ENCODE measurements around the gene TNFSF10. TPM values are rescaled to one million over a fixed set of nuclear protein-coding genes. Genes with fewer than 3 reads are reported as not detected.
"Not testable (repeated sequence)": the region's sequence is repeated elsewhere in the genome, so short reads cannot be mapped to it uniquely, and the experiment has no call there.

TNFSF10 gene
- polyA plus RNA-seq, 1 experiment, result 2.3 TPM

DNA sequence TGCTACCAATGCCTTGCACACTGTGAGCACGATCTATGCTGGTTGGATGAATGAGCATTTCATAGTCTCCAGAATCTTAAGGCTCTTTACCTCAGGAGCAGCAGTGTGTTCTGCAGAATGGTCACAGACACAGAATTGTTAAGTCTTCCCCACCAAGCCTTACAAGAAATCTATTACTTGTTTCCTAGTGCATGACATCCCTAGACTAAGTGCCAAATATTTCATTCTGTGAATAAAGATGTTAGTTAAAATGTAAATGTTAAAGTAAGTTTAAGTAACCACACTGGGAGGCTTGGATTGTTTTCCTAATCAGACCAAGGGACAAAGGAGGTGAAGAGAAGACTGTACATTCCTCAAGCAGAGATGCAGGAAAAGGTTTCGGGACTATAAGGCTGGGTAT lies 4.1 kb upstream of the TNFSF10 start:
- DNase-seq (ENCODE audit: low read depth, low spot score), result no peak
- Histone ChIP-seq H3K9me3 (ENCODE audit: control insufficient read depth, insufficient read depth, low read length) (no peaks in the 10 kb centered on the region), H3K4me3 (ENCODE audit: low read depth, low read length) (no peak overlapping the region), H3K27ac (ENCODE audit: low read depth, low read length) (no peak overlapping the region), H3K27me3 (ENCODE audit: control insufficient read depth, insufficient read depth, low read length) (no peaks in the 10 kb centered on the region)
- POLR2A ChIA-PET, result no interaction called here
- TF ChIP-seq, protein P1, sequence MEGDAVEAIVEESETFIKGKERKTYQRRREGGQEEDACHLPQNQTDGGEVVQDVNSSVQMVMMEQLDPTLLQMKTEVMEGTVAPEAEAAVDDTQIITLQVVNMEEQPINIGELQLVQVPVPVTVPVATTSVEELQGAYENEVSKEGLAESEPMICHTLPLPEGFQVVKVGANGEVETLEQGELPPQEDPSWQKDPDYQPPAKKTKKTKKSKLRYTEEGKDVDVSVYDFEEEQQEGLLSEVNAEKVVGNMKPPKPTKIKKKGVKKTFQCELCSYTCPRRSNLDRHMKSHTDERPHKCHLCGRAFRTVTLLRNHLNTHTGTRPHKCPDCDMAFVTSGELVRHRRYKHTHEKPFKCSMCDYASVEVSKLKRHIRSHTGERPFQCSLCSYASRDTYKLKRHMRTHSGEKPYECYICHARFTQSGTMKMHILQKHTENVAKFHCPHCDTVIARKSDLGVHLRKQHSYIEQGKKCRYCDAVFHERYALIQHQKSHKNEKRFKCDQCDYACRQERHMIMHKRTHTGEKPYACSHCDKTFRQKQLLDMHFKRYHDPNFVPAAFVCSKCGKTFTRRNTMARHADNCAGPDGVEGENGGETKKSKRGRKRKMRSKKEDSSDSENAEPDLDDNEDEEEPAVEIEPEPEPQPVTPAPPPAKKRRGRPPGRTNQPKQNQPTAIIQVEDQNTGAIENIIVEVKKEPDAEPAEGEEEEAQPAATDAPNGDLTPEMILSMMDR (IDR thresholded peaks at IDR 0.05; ENCODE audit: low read depth, low read length), result no peak
- CTCF ChIA-PET, result no interaction called here

DNA sequence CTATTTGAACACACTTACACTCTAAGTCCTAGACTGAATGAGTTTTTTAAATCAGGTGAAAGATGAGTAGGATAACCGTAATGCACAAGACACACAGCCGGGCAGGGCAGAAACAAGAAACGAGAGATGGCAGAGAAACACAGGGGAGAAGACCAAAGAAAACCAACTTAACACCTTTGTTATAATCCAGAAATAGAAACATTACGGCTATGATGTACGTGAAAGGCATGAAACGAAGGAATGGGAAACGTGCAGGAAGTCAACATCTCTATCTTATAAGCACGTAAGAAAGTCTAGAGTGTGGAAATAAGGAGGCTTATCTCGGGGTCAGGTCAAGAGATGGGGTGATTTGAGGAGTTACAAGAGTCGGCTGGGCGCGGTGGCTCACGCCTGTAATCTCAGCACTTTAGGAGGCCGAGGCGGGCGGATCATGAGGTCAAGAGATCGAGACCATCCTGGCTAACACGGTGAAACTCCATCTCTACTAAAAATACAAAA lies 1.9 kb upstream of the TNFSF10 start:
- Histone ChIP-seq H3K9me3 (ENCODE audit: control insufficient read depth, insufficient read depth, low read length) (no peaks in the 10 kb centered on the region), H3K27ac (ENCODE audit: low read depth, low read length) (no peak overlapping the region), H3K27me3 (ENCODE audit: control insufficient read depth, insufficient read depth, low read length) (no peaks in the 10 kb centered on the region), H3K4me3 (ENCODE audit: low read depth, low read length) (no peak overlapping the region)
- ChIA-PET POLR2A (no interaction called here), CTCF (interaction anchor here (0.5 to 1.2 kb wide), 4 partner anchors 36 to 481 kb away, joined by 3 to 4 read pairs (median 3); no protein-coding TSS in a partner anchor)
- no peak for DNase-seq (ENCODE audit: low read depth, low spot score)
- TF ChIP-seq, protein P1 (IDR thresholded peaks at IDR 0.05; ENCODE audit: low read depth, low read length), result no peak

DNA sequence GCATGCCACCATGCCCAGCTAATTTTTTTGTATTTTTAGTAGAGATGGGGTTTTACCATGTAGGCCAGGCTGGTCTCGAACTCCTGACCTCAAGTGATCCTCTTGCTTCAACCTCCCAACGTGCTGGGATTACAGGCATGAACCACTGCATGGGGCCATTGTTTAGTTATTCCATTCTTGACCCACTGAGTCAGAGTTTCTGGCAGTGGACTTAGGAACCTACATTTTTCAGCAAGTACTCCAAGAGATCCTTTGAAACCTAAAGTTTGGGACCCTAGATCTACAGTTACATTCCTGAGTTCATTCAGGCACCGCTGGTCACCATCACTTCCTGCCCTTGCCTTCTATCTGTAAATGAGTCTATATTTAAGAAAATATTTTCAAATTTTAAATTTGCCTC lies 1.4 kb upstream of the TNFSF10 start:
- Histone ChIP-seq H3K4me3 (ENCODE audit: low read depth, low read length) (no peak overlapping the region), H3K27me3 (ENCODE audit: control insufficient read depth, insufficient read depth, low read length) (no peaks in the 10 kb centered on the region), H3K9me3 (ENCODE audit: control insufficient read depth, insufficient read depth, low read length) (no peaks in the 10 kb centered on the region), H3K27ac (ENCODE audit: low read depth, low read length) (no peak overlapping the region)
- ChIA-PET POLR2A (no interaction called here), CTCF (no interaction called here)
- DNase-seq (ENCODE audit: low read depth, low spot score), result no peak
- TF ChIP-seq, protein P1 (IDR thresholded peaks at IDR 0.05; ENCODE audit: low read depth, low read length), result no peak

DNA sequence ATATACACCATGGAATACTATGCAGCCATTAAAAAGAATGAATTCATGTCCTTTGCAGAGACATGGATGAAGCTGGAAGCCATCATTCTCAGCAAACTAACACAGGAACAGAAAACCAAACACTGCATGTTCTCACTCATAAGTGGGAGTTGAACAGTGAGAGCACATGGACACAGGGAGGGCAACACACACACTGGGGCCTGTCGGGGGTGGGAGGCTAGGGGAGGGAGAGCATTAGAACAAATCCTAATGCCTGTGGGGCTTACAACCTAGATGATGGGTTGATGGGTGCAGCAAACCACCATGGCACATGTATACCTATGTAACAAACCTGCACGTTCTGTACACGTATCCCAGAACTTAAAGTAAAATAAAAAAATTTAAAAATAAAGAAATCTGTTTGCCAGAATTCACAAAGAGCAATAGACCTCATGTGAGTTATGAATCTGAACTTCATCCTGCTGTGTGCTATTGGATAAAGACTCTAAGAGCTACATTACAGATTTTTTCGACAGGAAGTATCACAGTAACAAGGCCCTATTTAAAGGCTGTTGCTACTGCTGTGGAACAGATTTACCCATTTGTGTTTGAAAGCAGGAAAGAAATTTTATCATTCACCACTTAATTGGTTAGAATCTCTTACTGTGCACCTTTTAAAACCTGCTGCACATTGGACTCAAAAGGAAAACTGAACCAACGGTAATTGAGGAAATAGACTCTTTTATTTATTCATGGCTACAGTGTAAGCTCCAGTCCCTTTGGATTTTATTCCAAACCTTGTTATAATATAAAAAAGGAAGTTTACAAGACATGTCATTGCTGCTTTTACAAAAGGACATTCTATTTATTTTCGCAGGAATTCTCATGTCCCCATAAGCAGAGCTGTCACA lies 1.1 kb downstream of the TNFSF10 start:
- H3K9me3 ChIP-seq (ENCODE audit: control insufficient read depth, insufficient read depth, low read length); CTCF ChIA-PET; H3K4me3 ChIP-seq (ENCODE audit: low read depth, low read length); H3K27me3 ChIP-seq (ENCODE audit: control insufficient read depth, insufficient read depth, low read length); POLR2A ChIA-PET; H3K27ac ChIP-seq (ENCODE audit: low read depth, low read length); DNase-seq (ENCODE audit: low read depth, low spot score): not testable (repeated sequence)

DNA sequence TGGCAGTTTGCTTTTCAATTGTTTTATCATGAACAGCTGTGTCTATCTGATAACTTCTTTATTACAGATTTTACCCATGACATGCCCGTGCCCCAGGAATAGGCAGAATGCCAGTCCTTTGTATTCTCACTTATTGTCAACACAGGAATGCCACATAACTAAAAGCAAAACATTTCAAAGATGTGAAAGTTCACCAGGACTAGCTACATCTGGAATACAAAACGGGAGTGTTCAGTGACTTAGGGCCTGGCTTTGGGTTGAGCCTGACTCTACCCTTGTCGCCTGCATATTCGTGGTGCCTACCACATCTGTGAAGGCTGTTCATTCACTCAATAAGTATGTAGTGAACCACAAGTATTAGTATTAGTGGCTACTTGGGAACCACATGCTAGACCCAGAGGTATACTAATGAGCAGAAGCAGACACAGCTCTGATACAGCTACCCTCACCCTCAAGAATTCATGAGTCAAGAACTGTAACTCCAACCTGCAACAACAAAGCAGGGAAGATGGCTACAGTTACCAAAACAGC lies 2.9 kb downstream of the TNFSF10 start:
- Histone ChIP-seq H3K27ac (ENCODE audit: low read depth, low read length) (no peak overlapping the region), H3K4me3 (ENCODE audit: low read depth, low read length) (no peak overlapping the region), H3K27me3 (ENCODE audit: control insufficient read depth, insufficient read depth, low read length) (no peaks in the 10 kb centered on the region), H3K9me3 (ENCODE audit: control insufficient read depth, insufficient read depth, low read length) (no peaks in the 10 kb centered on the region)
- CTCF ChIA-PET, result interaction anchor here (1.2 kb wide), 1 partner anchor 153 kb away, joined by 3 read pairs; no protein-coding TSS in a partner anchor
- POLR2A ChIA-PET, result no interaction called here
- peak; percentile 63 for DNase-seq (ENCODE audit: low read depth, low spot score)
- TF ChIP-seq, protein P1 (IDR thresholded peaks at IDR 0.05; ENCODE audit: low read depth, low read length), result no peak

Data from AG04450 (cell line).